Aortic smooth muscle cell (primary cell): ENCODE measurements around the gene JUN. TPM values are rescaled to one million over a fixed set of nuclear protein-coding genes. Genes with fewer than 3 reads are reported as not detected.

ENCODE experiments used
- total RNA-seq: library from RNA; depleted of rRNA; stranded (reverse); fragments of >200 nt; gene quantifications from 2 replicates; pipeline ENCODE4 v1.2.3, GENCODE V29; 2014

JUN gene
- total RNA-seq, result 48.0 and 48.4 TPM in 2 replicates

DNA sequence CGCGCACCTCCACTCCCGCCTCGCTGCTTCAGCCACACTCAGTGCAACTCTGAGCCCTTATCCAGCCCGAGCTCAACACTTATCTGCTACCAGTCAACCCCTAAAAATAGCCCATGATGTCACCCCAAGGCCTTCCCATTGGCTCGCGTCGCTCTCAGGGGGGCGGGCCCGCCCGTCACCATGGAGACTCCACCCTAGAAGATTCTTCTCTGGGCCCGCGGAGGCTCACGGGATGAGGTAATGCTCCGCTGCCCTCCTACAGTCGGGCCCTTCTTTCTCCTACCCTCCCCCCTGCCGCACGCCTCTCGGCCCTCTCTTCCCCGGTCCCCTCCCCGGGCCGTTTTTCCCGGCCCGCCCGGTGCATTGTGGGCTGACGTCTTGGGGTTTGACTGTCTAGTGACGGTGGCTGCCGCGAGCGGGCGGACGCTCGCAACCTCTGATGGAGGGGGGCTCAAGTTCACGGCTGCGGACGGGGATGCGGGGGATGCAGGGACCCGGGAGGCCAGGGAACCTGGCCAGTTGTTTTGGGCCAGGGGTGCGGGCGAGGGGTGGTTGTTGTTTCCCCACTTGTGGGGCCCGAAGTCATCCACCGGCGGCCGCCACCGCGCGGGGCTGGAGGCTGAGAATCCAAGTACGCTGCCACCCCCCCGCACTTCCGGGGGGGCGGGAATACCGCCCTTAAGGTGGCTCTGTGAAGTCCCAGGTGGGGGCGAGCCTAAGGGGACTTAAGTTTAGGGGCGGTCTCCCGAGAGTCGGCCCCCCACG is at the start of gene JUN:
JUN (minus strand) TSS at position 55 of the 765 bp plus-strand sequence. CDS start 977 bp downstream, outside the sequence.

Other genes with a start within 250 kb of the JUN start
- gene OMA1, start 237.3 kb downstream of the JUN start, total RNA-seq, result 12.8 and 17.8 TPM in 2 replicates
- gene TACSTD2, start 206.8 kb downstream of the JUN start, total RNA-seq, result not detected in 2 replicates
- gene MYSM1, start 84.0 kb downstream of the JUN start, total RNA-seq, result 14.0 and 16.2 TPM in 2 replicates